HG02884 (cell line): ENCODE measurements around the gene CPD.

Experiments used
- ATAC-seq: cut with Tn5 transposase; IDR thresholded peaks from one replicate; pipeline ENCODE4 v1.9.1; 2021; ENCODE audit warnings: mild to moderate bottlenecking, moderate library complexity; ENCODE audit not compliant: unreplicated experiment

Gene CPD

GRCh38 chr17:30483159-30483558, 104.4 kb downstream of the CPD start:
- no peak for ATAC-seq

- ATAC-seq, result no peak
These were observed 115.1 kb downstream of the CPD start for GRCh38 chr17:30493780-30494179.

GRCh38 chr17:30495586-30495985, 116.9 kb downstream of the CPD start:
- no peak for ATAC-seq

- ATAC-seq, result no peak
These were observed 124.8 kb downstream of the CPD start for GRCh38 chr17:30503558-30503957.

GRCh38 chr17:30505868-30506417, 127.2 kb downstream of the CPD start:
- no peak for ATAC-seq

GRCh38 chr17:30506481-30506880, 127.8 kb downstream of the CPD start:
- ATAC-seq, result no peak

- no peak for ATAC-seq
These were observed 134.6 kb downstream of the CPD start for GRCh38 chr17:30513346-30513745.

GRCh38 chr17:30514895-30515596, 136.3 kb downstream of the CPD start:
- no peak for ATAC-seq

- ATAC-seq, result no peak
These were observed 139.1 kb downstream of the CPD start for GRCh38 chr17:30517786-30518185.

GRCh38 chr17:30519166-30519565, 140.4 kb downstream of the CPD start:
- no peak for ATAC-seq
